Activated naive CD4-positive, alpha-beta T cell treated with anti-CD3 and anti-CD28 coated beads, Interleukin-2, amount 50 U/mL, for 72 hours (primary cell): ENCODE measurements around the gene KRT71. TPM values are rescaled to one million over a fixed set of nuclear protein-coding genes. Genes with fewer than 3 reads are reported as not detected.

Experiments used
- ATAC-seq, 2 donors: fragments of 150-1000 bp; cut with Tn5 transposase; 2 replicates each; pipeline ENCODE4 v1.10.0; 2021; ENCODE audit warnings: mild to moderate bottlenecking in 2 of 2, moderate library complexity in 2 of 2
- DNase-seq, 2 donors: peaks; one replicate each; pipeline ENCODE4 v3.0.0; 2021 to 2022; ENCODE audit warnings: low spot score in 2 of 2
- H3K27ac Mint-ChIP-seq, 2 donors: one replicate each; pipeline ENCODE4 v1.8.0; 2022; ENCODE audit warnings: mild to moderate bottlenecking in 2 of 2, mixed read lengths in 2 of 2
- H3K36me3 Mint-ChIP-seq, 2 donors: one replicate each; pipeline ENCODE4 v1.8.0; 2022; ENCODE audit warnings: mixed read lengths in 2 of 2
- H3K9me3 Mint-ChIP-seq, 2 donors: one replicate each; pipeline ENCODE4 v1.8.0; 2022; ENCODE audit warnings: mixed read lengths in 2 of 2
- total RNA-seq, 2 donors: library from RNA; stranded (reverse); gene quantifications; one replicate each; pipeline ENCODE4 v1.2.3, GENCODE V29; 2022

KRT71 gene
- total RNA-seq, 2 donors from 2014 or later: not detected

- DNase-seq: peak in 1 of 2 donors; percentile 6
- H3K9me3 Mint-ChIP-seq: no peaks in the 10 kb centered on the region
- H3K36me3 Mint-ChIP-seq: no peaks in the 10 kb centered on the region
- ATAC-seq: no peak
- no peak overlapping the region for H3K27ac Mint-ChIP-seq
These were observed 22.0 kb downstream of the KRT71 start for GRCh38 chr12:52530905-52531304.

DNA sequence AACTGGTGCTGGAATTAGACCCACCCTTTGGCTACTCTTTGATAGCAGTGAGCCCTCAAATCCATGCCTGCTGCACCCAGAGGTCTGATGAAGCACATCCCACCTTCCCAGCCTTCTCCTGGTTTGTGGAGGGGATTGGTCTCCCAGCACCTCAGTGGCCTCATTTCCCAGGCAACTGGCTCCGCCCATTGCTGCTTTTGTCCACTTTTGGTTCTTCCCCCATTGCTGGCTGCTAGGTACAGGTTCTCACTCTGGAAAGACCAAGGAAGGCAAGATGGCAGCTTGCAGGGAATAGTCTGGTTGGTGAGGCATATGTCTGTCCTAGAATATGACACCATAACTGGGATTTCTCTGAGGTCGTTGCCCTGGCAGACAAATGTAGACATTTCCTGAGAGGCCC, 22.6 kb downstream of the KRT71 start:
- no peak for ATAC-seq
- DNase-seq: peak in 1 of 2 donors; percentile 20
- Mint-ChIP-seq H3K9me3 (no peaks in the 10 kb centered on the region), H3K27ac (no peak overlapping the region), H3K36me3 (no peaks in the 10 kb centered on the region)

DNA sequence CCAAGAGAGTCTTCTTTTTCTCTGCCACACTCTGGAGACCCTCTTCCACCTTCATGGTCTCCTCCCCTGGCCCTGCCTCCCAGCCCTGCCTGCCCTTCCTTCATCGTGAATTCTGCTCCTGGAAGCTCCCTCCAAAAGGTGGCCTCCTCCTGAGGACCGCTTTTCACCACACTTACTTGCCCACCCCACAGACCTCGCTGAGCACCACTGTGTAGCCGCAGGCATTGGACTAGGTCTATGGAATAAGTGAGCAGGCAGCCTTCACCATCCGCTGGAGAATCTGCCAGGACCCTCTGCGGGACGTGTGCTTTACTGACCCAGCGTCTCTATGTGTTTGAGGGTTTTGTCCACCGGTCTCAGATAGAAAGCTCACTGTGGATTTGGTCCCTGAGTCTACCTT, 23.1 kb downstream of the KRT71 start:
- DNase-seq: peak in 1 of 2 donors; percentile 28
- no peak for ATAC-seq
- H3K9me3 Mint-ChIP-seq: no peaks in the 10 kb centered on the region

DNA sequence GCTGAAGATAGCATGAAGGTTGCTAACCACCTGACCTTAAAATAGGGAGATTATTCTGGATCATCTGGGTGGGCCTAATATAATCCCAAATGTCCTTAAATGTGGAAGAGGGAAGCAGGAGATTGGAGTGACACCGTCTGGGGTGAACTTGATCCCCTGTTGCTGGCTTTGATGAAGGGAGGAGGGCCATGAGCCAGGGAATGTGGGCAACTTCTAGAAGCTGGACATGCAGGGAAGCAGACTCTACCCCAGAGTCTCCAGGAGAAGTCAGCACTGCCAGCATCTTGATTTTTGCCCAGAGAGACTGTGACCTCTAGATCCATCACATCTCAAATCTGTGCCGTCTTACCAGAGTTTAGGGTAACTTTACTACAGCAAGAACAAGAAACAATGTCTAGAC, 23.5 kb downstream of the KRT71 start:
- no peak for ATAC-seq
- H3K9me3 Mint-ChIP-seq: no peaks in the 10 kb centered on the region
- H3K27ac Mint-ChIP-seq: no peak overlapping the region
- H3K36me3 Mint-ChIP-seq: no peaks in the 10 kb centered on the region
- DNase-seq: peak in 1 of 2 donors; percentile 13

More for the DNA sequence above, 23.1 kb downstream of the KRT71 start:
- Mint-ChIP-seq H3K36me3 (no peaks in the 10 kb centered on the region), H3K27ac (no peak overlapping the region)

- DNase-seq (peak in 1 of 2 donors; percentile 42), ATAC-seq (no peak)
- H3K36me3 Mint-ChIP-seq: no peaks in the 10 kb centered on the region
- H3K27ac Mint-ChIP-seq: no peak overlapping the region
- H3K9me3 Mint-ChIP-seq: no peaks in the 10 kb centered on the region
These were observed 24.3 kb downstream of the KRT71 start for GRCh38 chr12:52528641-52529143.

- Mint-ChIP-seq H3K9me3 (no peaks in the 10 kb centered on the region), H3K36me3 (no peaks in the 10 kb centered on the region), H3K27ac (no peak overlapping the region)
- ATAC-seq (no peak), DNase-seq (peak in 1 of 2 donors; percentile 23)
These were observed 25.7 kb downstream of the KRT71 start for GRCh38 chr12:52527121-52527800.

DNA sequence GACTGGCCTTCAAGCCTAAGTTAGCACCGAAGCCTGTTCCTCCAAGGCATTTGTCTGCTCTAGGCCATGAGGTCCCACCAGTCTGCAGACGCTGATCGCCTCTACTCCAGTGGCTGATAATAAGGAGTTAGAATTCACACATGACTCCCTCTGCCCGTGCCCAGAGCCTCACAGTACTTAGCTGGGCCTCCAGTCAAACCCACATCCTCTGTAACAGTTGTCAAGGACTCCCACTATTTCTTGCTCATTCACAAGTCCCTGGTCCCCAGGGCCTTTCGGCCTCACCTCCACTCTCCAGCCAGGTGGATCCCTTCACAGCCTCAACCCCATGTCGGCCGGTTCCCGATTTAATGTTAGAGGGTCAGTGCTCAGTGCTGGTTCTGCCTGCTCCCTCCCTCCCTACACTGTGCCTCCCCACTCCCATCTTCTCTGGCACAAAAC, 26.4 kb downstream of the KRT71 start:
- Mint-ChIP-seq H3K36me3 (no peaks in the 10 kb centered on the region), H3K9me3 (no peaks in the 10 kb centered on the region), H3K27ac (no peak overlapping the region)
- ATAC-seq: no peak
- DNase-seq: peak in 1 of 2 donors; percentile 40

DNA sequence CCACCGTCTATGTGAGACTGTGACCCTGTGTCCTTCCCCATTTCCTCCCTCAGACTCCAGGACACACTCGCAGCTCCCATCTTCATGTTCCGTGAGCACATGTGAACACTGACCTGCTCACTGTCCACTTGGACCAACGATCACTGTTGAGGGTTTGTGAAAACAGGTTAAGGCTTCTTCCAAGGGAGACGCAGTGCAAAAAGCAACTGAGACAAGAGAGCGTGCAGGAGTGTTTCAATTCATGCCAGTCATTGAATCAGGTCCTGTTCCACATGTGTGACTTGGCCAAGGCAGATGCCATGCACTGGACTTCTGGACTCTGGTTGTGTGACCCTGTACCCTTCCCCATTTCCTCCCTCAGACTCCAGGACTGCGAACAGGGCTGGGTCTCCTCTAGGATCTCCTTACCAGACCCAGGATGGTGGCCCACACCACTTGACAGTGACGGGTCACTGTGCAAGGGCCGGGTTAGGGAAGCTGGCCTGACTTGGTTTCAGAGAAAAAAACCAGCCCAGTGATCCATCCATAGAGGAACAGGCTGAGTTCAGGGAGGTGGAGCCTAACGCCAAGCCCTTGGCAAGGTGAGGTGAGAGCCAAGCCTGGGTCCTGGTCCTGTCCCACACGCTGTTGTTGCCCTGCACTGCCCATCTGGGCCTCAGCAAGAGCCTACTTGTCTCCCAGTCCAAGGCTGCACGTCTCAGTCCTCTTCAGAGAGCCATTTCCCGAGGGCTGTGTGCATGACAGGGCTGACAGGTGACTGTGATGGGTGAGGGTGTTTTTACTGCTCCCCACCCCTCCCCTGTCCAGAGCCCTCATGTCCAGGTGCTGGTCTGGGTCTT, 27.1 kb downstream of the KRT71 start:
- DNase-seq (peak in 1 of 2 donors; percentile 7), ATAC-seq (no peak)
- Mint-ChIP-seq H3K9me3 (no peaks in the 10 kb centered on the region), H3K27ac (no peak overlapping the region), H3K36me3 (no peaks in the 10 kb centered on the region)

- Mint-ChIP-seq H3K27ac (peak overlapping the region in 1 of 2 donors; percentile 22), H3K36me3 (no peaks in the 10 kb centered on the region), H3K9me3 (no peaks in the 10 kb centered on the region)
- ATAC-seq (no peak), DNase-seq (peak in 1 of 2 donors; percentile 33)
These were observed 27.9 kb downstream of the KRT71 start for GRCh38 chr12:52524898-52525591.

DNA sequence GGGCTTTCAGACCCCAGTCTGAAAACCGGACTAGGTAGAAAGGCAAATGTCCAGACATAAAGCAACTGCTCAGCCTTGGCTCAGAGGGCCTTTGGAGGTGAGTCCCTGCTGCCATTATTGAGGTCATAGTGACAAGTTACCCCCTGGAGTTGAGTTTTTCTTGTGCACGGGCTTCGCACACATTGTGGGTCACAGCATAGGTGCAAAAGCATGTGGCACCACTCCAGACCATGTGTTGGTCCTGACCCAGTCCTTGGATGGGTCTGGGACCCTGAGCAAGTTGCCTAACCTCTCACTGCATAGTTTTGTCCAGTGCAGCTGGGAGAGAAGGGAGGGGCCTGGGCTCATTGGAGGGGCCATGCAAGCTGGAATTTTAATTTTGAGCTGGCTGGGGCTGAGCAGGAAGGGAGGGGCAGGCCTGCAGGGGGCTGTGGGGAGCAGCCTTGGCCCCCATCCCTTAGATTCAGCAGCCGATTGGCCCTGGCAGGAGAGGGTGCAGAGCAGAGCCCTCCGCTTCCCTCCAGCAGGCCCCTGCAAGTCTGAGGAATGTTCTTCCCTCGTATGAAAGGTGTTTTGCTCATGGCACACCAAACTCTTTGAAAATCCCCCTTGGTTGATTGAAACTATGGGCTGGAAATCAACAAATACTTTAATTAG, 28.6 kb downstream of the KRT71 start:
- DNase-seq: peak in 1 of 2 donors; percentile 21
- ATAC-seq: no peak

GRCh38 chr12:52523824-52524223, 29.1 kb downstream of the KRT71 start:
- Mint-ChIP-seq H3K27ac (no peak overlapping the region), H3K36me3 (no peaks in the 10 kb centered on the region)
- no peak for ATAC-seq

More for the DNA sequence above, 28.6 kb downstream of the KRT71 start:
- H3K36me3 Mint-ChIP-seq: no peaks in the 10 kb centered on the region
- no peak overlapping the region for H3K27ac Mint-ChIP-seq
- H3K9me3 Mint-ChIP-seq: no peaks in the 10 kb centered on the region

GRCh38 chr12:52522346-52523011, 30.5 kb downstream of the KRT71 start:
- no peak for ATAC-seq
- no peaks in the 10 kb centered on the region for H3K9me3 Mint-ChIP-seq

More at GRCh38 chr12:52523824-52524223, 29.1 kb downstream of the KRT71 start:
- H3K9me3 Mint-ChIP-seq: no peaks in the 10 kb centered on the region
- no peak for DNase-seq

GRCh38 chr12:52521568-52522266, 31.2 kb downstream of the KRT71 start:
- ATAC-seq (no peak), DNase-seq (no peak)
- no peak overlapping the region for H3K27ac Mint-ChIP-seq
- H3K9me3 Mint-ChIP-seq: no peaks in the 10 kb centered on the region
- H3K36me3 Mint-ChIP-seq: no peaks in the 10 kb centered on the region

More at GRCh38 chr12:52522346-52523011, 30.5 kb downstream of the KRT71 start:
- no peak for DNase-seq
- Mint-ChIP-seq H3K36me3 (no peaks in the 10 kb centered on the region), H3K27ac (no peak overlapping the region)

- ATAC-seq: no peak
- DNase-seq: no peak
- Mint-ChIP-seq H3K36me3 (no peaks in the 10 kb centered on the region), H3K9me3 (no peaks in the 10 kb centered on the region), H3K27ac (no peak overlapping the region)
These were observed 31.8 kb downstream of the KRT71 start for GRCh38 chr12:52521175-52521567.
